IMR-90 (cell line): ENCODE results near the gene TMEM30A.

ENCODE experiments used
- CEBPB ChIP-seq: IDR thresholded peaks from 2 replicates; pipeline ENCODE4 v1.6.1; 2012; ENCODE audit warnings: low read depth, low read length, improper control_type of control experiment
- FOS ChIP-seq: fragments of 150-350 bp; IDR thresholded peaks from 2 replicates; pipeline ENCODE4 v1.6.1; 2016; ENCODE audit warnings: low read depth, low read length
- MAZ ChIP-seq: IDR thresholded peaks from 2 replicates; pipeline ENCODE4 v1.6.1; 2012; ENCODE audit warnings: low read depth, mild to moderate bottlenecking, low read length, improper control_type of control experiment, moderate library complexity, borderline replicate concordance
- MXI1 ChIP-seq: IDR thresholded peaks from 2 replicates; pipeline ENCODE4 v1.6.1; 2012; ENCODE audit warnings: low read depth, mild to moderate bottlenecking, low read length, moderate library complexity, borderline replicate concordance
- POLR2A ChIP-seq: IDR thresholded peaks from 2 replicates; pipeline ENCODE4 v1.6.1; 2012; ENCODE audit warnings: mild to moderate bottlenecking, low read depth, low read length
- RAD21 ChIP-seq: IDR thresholded peaks from 2 replicates; pipeline ENCODE4 v1.6.1; 2012; ENCODE audit warnings: low read length, improper control_type of control experiment
- RCOR1 ChIP-seq: IDR thresholded peaks from 2 replicates; pipeline ENCODE4 v1.6.1; 2012; ENCODE audit warnings: mild to moderate bottlenecking, low read length, improper control_type of control experiment; ENCODE audit not compliant: insufficient replicate concordance
- RFX5 ChIP-seq: IDR thresholded peaks from 2 replicates; pipeline ENCODE4 v1.8.0; 2012; ENCODE audit warnings: low read depth, mild to moderate bottlenecking, low read length, moderate library complexity
- SMC3 ChIP-seq: fragments of 150-350 bp; IDR thresholded peaks from 2 replicates; pipeline ENCODE4 v1.6.1; 2016; ENCODE audit warnings: low read depth, mild to moderate bottlenecking, antibody characterized with exemption, low read length, moderate library complexity
- TF ChIP-seq, protein P1 (sequence below): conservative IDR thresholded peaks from 2 replicates; pipeline ENCODE4 v1.5.1; 2012; ENCODE audit warnings: mild to moderate bottlenecking, low read depth, low read length, improper control_type of control experiment
- TF ChIP-seq, protein P2 (sequence below): fragments of 150-350 bp; IDR thresholded peaks from 2 replicates; pipeline ENCODE4 v1.6.1; 2016; ENCODE audit warnings: low read depth, mild to moderate bottlenecking, low read length, moderate library complexity, borderline replicate concordance
- TF ChIP-seq, protein P3 (sequence below): fragments of 150-350 bp; IDR thresholded peaks from 2 replicates; pipeline ENCODE4 v1.6.1; 2017; ENCODE audit warnings: mild to moderate bottlenecking, antibody characterized with exemption, low read length, low read depth

DNA sequence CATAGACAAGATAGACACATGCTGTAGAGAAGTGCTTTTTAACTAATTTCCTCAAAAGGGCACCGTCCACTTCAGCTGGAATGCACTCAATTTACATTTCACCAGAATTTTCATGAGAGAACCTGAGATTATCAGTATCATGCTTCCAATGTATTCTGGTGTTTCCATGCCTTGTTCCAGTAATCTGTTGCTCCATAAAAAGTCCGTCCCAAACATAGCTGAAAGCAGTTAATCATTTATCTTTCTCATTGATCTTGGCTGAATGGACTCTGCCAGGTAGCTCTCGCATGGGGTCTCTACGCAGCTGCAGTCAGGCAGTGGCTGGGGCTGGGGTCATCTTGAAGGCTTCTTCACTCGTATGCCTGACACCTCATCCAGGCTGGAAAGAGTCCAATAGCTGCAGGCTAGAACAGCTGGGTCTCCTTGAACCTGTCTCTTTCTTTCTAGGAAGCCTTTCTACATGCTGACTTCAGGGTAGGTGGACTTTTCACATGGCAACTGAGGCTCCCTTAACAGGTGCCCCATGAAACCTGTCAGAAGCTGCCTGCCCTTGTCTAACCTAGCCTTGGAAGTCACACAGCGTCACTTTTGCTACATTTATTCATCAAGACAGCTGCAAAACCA lies 60.2 kb downstream of the TMEM30A start:
- TF ChIP-seq POLR2A (no peak), RCOR1 (no peak), MAZ (no peak), SMC3 (no peak), CEBPB (no peak), RFX5 (no peak), RAD21 (no peak), FOS (no peak), MXI1 (no peak)
- TF ChIP-seq, protein P1, sequence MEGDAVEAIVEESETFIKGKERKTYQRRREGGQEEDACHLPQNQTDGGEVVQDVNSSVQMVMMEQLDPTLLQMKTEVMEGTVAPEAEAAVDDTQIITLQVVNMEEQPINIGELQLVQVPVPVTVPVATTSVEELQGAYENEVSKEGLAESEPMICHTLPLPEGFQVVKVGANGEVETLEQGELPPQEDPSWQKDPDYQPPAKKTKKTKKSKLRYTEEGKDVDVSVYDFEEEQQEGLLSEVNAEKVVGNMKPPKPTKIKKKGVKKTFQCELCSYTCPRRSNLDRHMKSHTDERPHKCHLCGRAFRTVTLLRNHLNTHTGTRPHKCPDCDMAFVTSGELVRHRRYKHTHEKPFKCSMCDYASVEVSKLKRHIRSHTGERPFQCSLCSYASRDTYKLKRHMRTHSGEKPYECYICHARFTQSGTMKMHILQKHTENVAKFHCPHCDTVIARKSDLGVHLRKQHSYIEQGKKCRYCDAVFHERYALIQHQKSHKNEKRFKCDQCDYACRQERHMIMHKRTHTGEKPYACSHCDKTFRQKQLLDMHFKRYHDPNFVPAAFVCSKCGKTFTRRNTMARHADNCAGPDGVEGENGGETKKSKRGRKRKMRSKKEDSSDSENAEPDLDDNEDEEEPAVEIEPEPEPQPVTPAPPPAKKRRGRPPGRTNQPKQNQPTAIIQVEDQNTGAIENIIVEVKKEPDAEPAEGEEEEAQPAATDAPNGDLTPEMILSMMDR = no peak
- TF ChIP-seq, protein P2, sequence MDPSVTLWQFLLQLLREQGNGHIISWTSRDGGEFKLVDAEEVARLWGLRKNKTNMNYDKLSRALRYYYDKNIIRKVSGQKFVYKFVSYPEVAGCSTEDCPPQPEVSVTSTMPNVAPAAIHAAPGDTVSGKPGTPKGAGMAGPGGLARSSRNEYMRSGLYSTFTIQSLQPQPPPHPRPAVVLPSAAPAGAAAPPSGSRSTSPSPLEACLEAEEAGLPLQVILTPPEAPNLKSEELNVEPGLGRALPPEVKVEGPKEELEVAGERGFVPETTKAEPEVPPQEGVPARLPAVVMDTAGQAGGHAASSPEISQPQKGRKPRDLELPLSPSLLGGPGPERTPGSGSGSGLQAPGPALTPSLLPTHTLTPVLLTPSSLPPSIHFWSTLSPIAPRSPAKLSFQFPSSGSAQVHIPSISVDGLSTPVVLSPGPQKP = no peak
- TF ChIP-seq, protein P3, sequence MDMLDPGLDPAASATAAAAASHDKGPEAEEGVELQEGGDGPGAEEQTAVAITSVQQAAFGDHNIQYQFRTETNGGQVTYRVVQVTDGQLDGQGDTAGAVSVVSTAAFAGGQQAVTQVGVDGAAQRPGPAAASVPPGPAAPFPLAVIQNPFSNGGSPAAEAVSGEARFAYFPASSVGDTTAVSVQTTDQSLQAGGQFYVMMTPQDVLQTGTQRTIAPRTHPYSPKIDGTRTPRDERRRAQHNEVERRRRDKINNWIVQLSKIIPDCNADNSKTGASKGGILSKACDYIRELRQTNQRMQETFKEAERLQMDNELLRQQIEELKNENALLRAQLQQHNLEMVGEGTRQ = no peak
